GM21526 (cell line): ENCODE measurements around the gene PA2G4.
"Not testable (repeated sequence)": the region's sequence is repeated elsewhere in the genome, so short reads cannot be mapped to it uniquely, and the experiment has no call there.

Experiments
- ATAC-seq: cut with Tn5 transposase; IDR thresholded peaks from one replicate; pipeline ENCODE4 v1.9.1; 2021; ENCODE audit warnings: moderate library complexity; ENCODE audit not compliant: unreplicated experiment, low FRiP score

PA2G4 gene

GRCh38 chr12:56151672-56152131 is 47.3 kb downstream of the PA2G4 start:
- peak; percentile 49 for ATAC-seq

- peak; percentile 68 for ATAC-seq
These were observed 47.9 kb downstream of the PA2G4 start, which contains the start of gene MYL6B for GRCh38 chr12:56152132-56152755. TSS of gene MYL6B (plus strand) at chr12:56152587. CDS start at chr12:56153919, 1,332 bp downstream.

- no peak for ATAC-seq
These were observed 48.7 kb downstream of the PA2G4 start for GRCh38 chr12:56152756-56153677.

- ATAC-seq = no peak
These were observed 49.3 kb downstream of the PA2G4 start for GRCh38 chr12:56153678-56154065.

- no peak for ATAC-seq
These were observed 50.0 kb downstream of the PA2G4 start for GRCh38 chr12:56154246-56154771.

- no peak for ATAC-seq
These were observed 50.5 kb downstream of the PA2G4 start for GRCh38 chr12:56154818-56155217.

GRCh38 chr12:56155256-56155845 is 51.0 kb downstream of the PA2G4 start:
- ATAC-seq = no peak

- not testable (repeated sequence) for ATAC-seq
These were observed 52.3 kb downstream of the PA2G4 start for GRCh38 chr12:56156464-56157200.

- ATAC-seq = peak; percentile 23
These were observed 53.1 kb downstream of the PA2G4 start for GRCh38 chr12:56157201-56158028.

GRCh38 chr12:56158029-56158925 is 53.9 kb downstream of the PA2G4 start, which contains the start of gene MYL6:
TSS of gene MYL6 (plus strand) at chr12:56158359. CDS start at chr12:56158402, 43 bp downstream.
- ATAC-seq = peak; percentile 63

- ATAC-seq = no peak
These were observed 54.6 kb downstream of the PA2G4 start for GRCh38 chr12:56158926-56159461.

- ATAC-seq = no peak
These were observed 55.3 kb downstream of the PA2G4 start for GRCh38 chr12:56159482-56160192.

- no peak for ATAC-seq
These were observed 55.9 kb downstream of the PA2G4 start for GRCh38 chr12:56160193-56160763.

GRCh38 chr12:56160894-56161689 is 56.7 kb downstream of the PA2G4 start:
- no peak for ATAC-seq

- ATAC-seq = no peak
These were observed 57.5 kb downstream of the PA2G4 start for GRCh38 chr12:56161690-56162351.
